IMR-90 (cell line): ENCODE results near the gene CISTR. TPM values are rescaled to one million over a fixed set of nuclear protein-coding genes. Genes with fewer than 3 reads are reported as not detected.

Experiments used
- ATAC-seq: fragments of 200-7000 bp; cut with Tn5 transposase; 2 replicates; pipeline ENCODE4 v1.9.1; 2020; ENCODE audit warnings: low read depth, mild to moderate bottlenecking, moderate library complexity
- BruUV-seq: library from RNA; stranded (reverse); fragments of 400-500 nt; replicated peaks from 2 replicates; lab custom pipeline; 2021; lab: Mats Ljungman, UMichigan
- CTCF ChIA-PET: fragments of 300-600 bp; formaldehyde crosslinking; extraction: SDS; loops from one replicate; lab custom pipeline; 2021; ENCODE audit warnings: antibody characterized with exemption; lab: Yijun Ruan, JAX
- POLR2A ChIA-PET: fragments of 300-600 bp; sonication (Branson Sonifier 250); formaldehyde crosslinking; loops from one replicate; lab custom pipeline; 2022; ENCODE audit warnings: antibody characterized with exemption; ENCODE audit not compliant: unreplicated experiment; lab: Charles Lee
- DNase-seq: peaks from one replicate; pipeline ENCODE4 v3.0.0; 2013
- H2AFZ ChIP-seq: replicated peaks from 2 replicates; pipeline ENCODE3; 2013; ENCODE audit warnings: low read length, mild to moderate bottlenecking; ENCODE audit not compliant: poor library complexity
- H2AK5ac ChIP-seq: 2 replicates; pipeline ENCODE4 v1.6.1; 2013; ENCODE audit warnings: low read depth, low read length, inconsistent platforms
- H2AK9ac ChIP-seq: replicated peaks from 2 replicates; pipeline ENCODE3; 2013; ENCODE audit warnings: mild to moderate bottlenecking, low read depth, low read length, moderate library complexity; ENCODE audit not compliant: poor library complexity
- H2BK120ac ChIP-seq: 2 replicates; pipeline ENCODE4 v1.6.1; 2013; ENCODE audit warnings: low read depth, low read length, inconsistent platforms
- H2BK15ac ChIP-seq: 3 replicates; pipeline ENCODE4 v1.6.1; 2013; ENCODE audit warnings: low read depth, low read length, inconsistent platforms
- H2BK20ac ChIP-seq: 2 replicates; pipeline ENCODE4 v1.6.1; 2013; ENCODE audit warnings: low read depth, mild to moderate bottlenecking, inconsistent platforms, low read length, moderate library complexity
- H2BK5ac ChIP-seq: 2 replicates; pipeline ENCODE4 v1.6.1; 2013; ENCODE audit warnings: mild to moderate bottlenecking, low read depth, low read length, inconsistent platforms; ENCODE audit not compliant: poor library complexity, severe bottlenecking
- H3K14ac ChIP-seq: replicated peaks from 2 replicates; pipeline ENCODE4 v1.6.1; 2013; ENCODE audit warnings: low read depth, low read length, inconsistent platforms
- H3K18ac ChIP-seq: 2 replicates; pipeline ENCODE4 v1.6.1; 2013; ENCODE audit warnings: low read depth, low read length, control low read depth
- H3K23ac ChIP-seq: 2 replicates; pipeline ENCODE4 v1.6.1; 2013; ENCODE audit warnings: low read depth, low read length, inconsistent platforms
- H3K27ac ChIP-seq: 2 replicates; pipeline ENCODE4 v1.5.1; 2013; ENCODE audit warnings: mild to moderate bottlenecking, control low read depth, low read length; ENCODE audit not compliant: insufficient read depth
- H3K27me3 ChIP-seq: 2 replicates; pipeline ENCODE4 v1.6.1; 2013; ENCODE audit warnings: low read length; ENCODE audit not compliant: control insufficient read depth, insufficient read depth
- H3K36me3 ChIP-seq: 2 replicates; pipeline ENCODE4 v1.6.1; 2013; ENCODE audit warnings: low read length, mixed read lengths; ENCODE audit not compliant: control insufficient read depth, insufficient read depth
- H3K4ac ChIP-seq: 2 replicates; pipeline ENCODE4 v1.6.1; 2013; ENCODE audit warnings: low read depth, low read length, inconsistent platforms
- H3K4me1 ChIP-seq: 2 replicates; pipeline ENCODE4 v1.6.1; 2013; ENCODE audit warnings: low read length, mixed read lengths; ENCODE audit not compliant: control insufficient read depth, insufficient read depth
- H3K4me2 ChIP-seq: 2 replicates; pipeline ENCODE4 v1.6.1; 2013; ENCODE audit warnings: low read depth, mild to moderate bottlenecking, control low read depth, low read length, moderate library complexity
- H3K4me3 ChIP-seq: 2 replicates; pipeline ENCODE4 v1.5.1; 2013; ENCODE audit warnings: low read depth, mild to moderate bottlenecking, control low read depth, low read length, moderate library complexity; ENCODE audit not compliant: insufficient read depth
- H3K56ac ChIP-seq: 2 replicates; pipeline ENCODE4 v1.6.1; 2013; ENCODE audit warnings: low read length, inconsistent platforms; ENCODE audit not compliant: insufficient read depth; ENCODE audit errors: extremely low read depth
- H3K79me1 ChIP-seq, 2 experiments: 2 replicates each; pipeline ENCODE4 v1.6.1; 2013; ENCODE audit warnings: low read length in 2 of 2, inconsistent platforms in 1 of 2, low read depth in 1 of 2
- H3K9ac ChIP-seq: 2 replicates; pipeline ENCODE4 v1.6.1; 2013; ENCODE audit warnings: low read depth, low read length, control low read depth
- H3K9me1 ChIP-seq: 2 replicates; pipeline ENCODE4 v1.6.1; 2013; ENCODE audit warnings: low read length, inconsistent platforms; ENCODE audit not compliant: insufficient read depth
- H3K9me3 ChIP-seq: 2 replicates; pipeline ENCODE4 v1.6.1; 2013; ENCODE audit warnings: low read length; ENCODE audit not compliant: control insufficient read depth, insufficient read depth
- H4K20me1 ChIP-seq: 2 replicates; pipeline ENCODE4 v1.6.1; 2013; ENCODE audit warnings: low read length, inconsistent platforms; ENCODE audit not compliant: insufficient read depth
- H4K5ac ChIP-seq: 2 replicates; pipeline ENCODE4 v1.6.1; 2013; ENCODE audit warnings: mild to moderate bottlenecking, low read depth, low read length, control low read depth
- H4K8ac ChIP-seq, 2 experiments: 2 replicates each; pipeline ENCODE4 v1.6.1; 2013; ENCODE audit warnings: low read depth in 2 of 2, low read length in 2 of 2, control low read depth in 1 of 2, inconsistent platforms in 1 of 2
- H4K91ac ChIP-seq: 2 replicates; pipeline ENCODE4 v1.6.1; 2013; ENCODE audit warnings: low read depth, low read length, inconsistent platforms; ENCODE audit not compliant: insufficient read depth
- BHLHE40 ChIP-seq: fragments of 150-350 bp; IDR thresholded peaks from 2 replicates; pipeline ENCODE4 v1.6.1; 2016; ENCODE audit warnings: mild to moderate bottlenecking, low read depth, low read length
- CEBPB ChIP-seq: IDR thresholded peaks from 2 replicates; pipeline ENCODE4 v1.6.1; 2012; ENCODE audit warnings: low read depth, low read length, improper control_type of control experiment
- CHD1 ChIP-seq: IDR thresholded peaks from 2 replicates; pipeline ENCODE4 v1.6.1; 2012; ENCODE audit warnings: low read depth, low read length, improper control_type of control experiment
- ELK1 ChIP-seq: fragments of 150-350 bp; IDR thresholded peaks from 2 replicates; pipeline ENCODE4 v1.6.1; 2016; ENCODE audit warnings: low read depth, mild to moderate bottlenecking, low read length, moderate library complexity, borderline replicate concordance
- FOS ChIP-seq: fragments of 150-350 bp; IDR thresholded peaks from 2 replicates; pipeline ENCODE4 v1.6.1; 2016; ENCODE audit warnings: low read depth, low read length
- MAFK ChIP-seq: IDR thresholded peaks from 2 replicates; pipeline ENCODE4 v1.6.1; 2012; ENCODE audit warnings: low read depth, low read length, improper control_type of control experiment
- MAZ ChIP-seq: IDR thresholded peaks from 2 replicates; pipeline ENCODE4 v1.6.1; 2012; ENCODE audit warnings: low read depth, mild to moderate bottlenecking, low read length, improper control_type of control experiment, moderate library complexity, borderline replicate concordance
- MXI1 ChIP-seq: IDR thresholded peaks from 2 replicates; pipeline ENCODE4 v1.6.1; 2012; ENCODE audit warnings: low read depth, mild to moderate bottlenecking, low read length, moderate library complexity, borderline replicate concordance
- NFE2L2 ChIP-seq: fragments of 150-350 bp; IDR thresholded peaks from 2 replicates; pipeline ENCODE4 v1.6.1; 2016; ENCODE audit warnings: low read depth, mild to moderate bottlenecking, low read length
- POLR2A ChIP-seq: IDR thresholded peaks from 2 replicates; pipeline ENCODE4 v1.6.1; 2012; ENCODE audit warnings: mild to moderate bottlenecking, low read depth, low read length
- RAD21 ChIP-seq: IDR thresholded peaks from 2 replicates; pipeline ENCODE4 v1.6.1; 2012; ENCODE audit warnings: low read length, improper control_type of control experiment
- RCOR1 ChIP-seq: IDR thresholded peaks from 2 replicates; pipeline ENCODE4 v1.6.1; 2012; ENCODE audit warnings: mild to moderate bottlenecking, low read length, improper control_type of control experiment; ENCODE audit not compliant: insufficient replicate concordance
- RFX5 ChIP-seq: IDR thresholded peaks from 2 replicates; pipeline ENCODE4 v1.8.0; 2012; ENCODE audit warnings: low read depth, mild to moderate bottlenecking, low read length, moderate library complexity
- SMC3 ChIP-seq: fragments of 150-350 bp; IDR thresholded peaks from 2 replicates; pipeline ENCODE4 v1.6.1; 2016; ENCODE audit warnings: low read depth, mild to moderate bottlenecking, antibody characterized with exemption, low read length, moderate library complexity
- WGBS, 2 experiments: methylation state at CpG; one replicate each; pipeline versions ENCODE4 v1.1.5 to v1.1.7; 2013; ENCODE audit warnings: missing lambda C conversion rate in 2 of 2; ENCODE audit not compliant: insufficient read length in 1 of 2; ENCODE audit errors: extremely low coverage in 2 of 2; 5-methylcytosine and 5-hydroxymethylcytosine counted together
- dilution Hi-C: fragments of 300-500 bp; cut with HindIII; formaldehyde crosslinking; loops from one replicate; pipeline ENCODE4 v1.14.3; 2018; ENCODE audit warnings: low sequenced_read_pairs; ENCODE audit not compliant: unreplicated experiment
- in situ Hi-C: fragments of 300-500 bp; cut with MboI; formaldehyde crosslinking; loops from 3 replicates; pipeline ENCODE4 v1.14.3; 2019; ENCODE audit warnings: low sequenced_read_pairs, inconsistent platforms, mixed read lengths
- intact Hi-C: fragments of 100-400 bp; cut with micrococcal nuclease; formaldehyde crosslinking; loops from 2 replicates; pipeline ENCODE4 v1.10.0; 2022
- polyA plus RNA-seq, 3 experiments: library from polyadenylated mRNA; depleted of rRNA; stranded (reverse); fragments of >200 nt; gene quantifications; 2 replicates each; pipeline ENCODE4 v1.2.3, GENCODE V29; 2012; ENCODE audit warnings: low replicate concordance in 1 of 3
- total RNA-seq: library from RNA; depleted of rRNA; stranded (reverse); fragments of >200 nt; gene quantifications from 2 replicates; pipeline ENCODE4 v1.2.3, GENCODE V29; 2012

CISTR gene
- total and polyA plus RNA-seq, 2 of the 4 experiments (the other 2 are of a cell fraction): not detected

- intact Hi-C loops: loop anchor here (5.0 kb wide), 1 partner anchor 49 kb away; the partner anchor contains the start of gene ATP5MC2
- Histone ChIP-seq H2BK15ac (no peak overlapping the region), H3K23ac (no peak overlapping the region; the same call in 1 of the 2 replicates), H2BK120ac (no peak overlapping the region), H3K27me3 (no peaks in the 10 kb centered on the region; the same call in 1 of the 2 replicates), H2AK5ac (no peak overlapping the region), H4K20me1 (peaks cover 3% of the 10 kb centered on the region; the same call in 1 of the 2 replicates), H3K4me1 (peaks cover 17% of the 10 kb centered on the region), H2BK20ac (no peak overlapping the region), H4K8ac (peak overlapping the region in 1 of 2 experiments; percentile 46; a peak in 2 of 4 replicates), H3K79me1 (peaks cover 10 to 24% of the 10 kb centered on the region in 2 experiments), H3K56ac (0 out of 2 replicates have a peak overlapping the region, but pooled peaks have one; percentile 17), H3K4me2 (peak overlapping the region; percentile 95), H3K9me3 (no peaks in the 10 kb centered on the region), H3K14ac (peak overlapping the region; percentile 60; the same call in 1 of the 2 replicates), H2AFZ (peak overlapping the region; percentile 69), H3K9me1 (peaks cover 11% of the 10 kb centered on the region), H2BK5ac (peak overlapping the region; percentile 59), H3K4ac (peak overlapping the region; percentile 61), H3K18ac (no peak overlapping the region), H2AK9ac (peak overlapping the region; percentile 90), H3K4me3 (peak overlapping the region; percentile 66), H3K36me3 (peaks cover 26% of the 10 kb centered on the region), H3K27ac (no peak overlapping the region), H3K9ac (peak overlapping the region; percentile 28), H4K91ac (peak overlapping the region; percentile 24; the same call in 1 of the 2 replicates), H4K5ac (peak overlapping the region; percentile 19; the same call in 1 of the 2 replicates)
- CTCF ChIA-PET: interaction anchor here (0.6 to 1.2 kb wide), 2 partner anchors 12 to 20 kb away, joined by 3 to 4 read pairs; no protein-coding TSS in a partner anchor
- DNase-seq: no peak
- in situ Hi-C loops: no loop called here
- no peak for TF ChIP-seq RAD21
- no peak for TF ChIP-seq ELK1
- TF ChIP-seq BHLHE40: no peak
- no peak for TF ChIP-seq SMC3
- no peak for TF ChIP-seq MAFK
- TF ChIP-seq RCOR1: no peak
- TF ChIP-seq CHD1: no peak
- no peak for TF ChIP-seq FOS
- no peak for TF ChIP-seq NFE2L2
- no peak for TF ChIP-seq MXI1
- no peak for TF ChIP-seq MAZ
- TF ChIP-seq RFX5: no peak
- TF ChIP-seq CEBPB: no peak
- TF ChIP-seq POLR2A: no peak
- no TSS peak for BruUV-seq
- POLR2A ChIA-PET: no interaction called here
- no CpG with 5 or more reads among the region's 2 CpGs for WGBS, 2 experiments
- no peak for ATAC-seq
- dilution Hi-C loops: no loop called here
These were observed 25.4 kb downstream of the CISTR start for GRCh38 chr12:53726341-53726740.
